ENCODE results near the gene MBD2. TPM values are rescaled to one million over a fixed set of nuclear protein-coding genes. Genes with fewer than 3 reads are reported as not detected.

The MBD2 gene
- polyA plus RNA-seq, 1 donor (not counting 4 experiments of a cell fraction or from before 2014, with no cell fraction given) = 212 TPM

GRCh38 chr18:54119524-54120019, 104.9 kb downstream of the MBD2 start:
- no peaks in the 10 kb centered on the region for H3K4me1 ChIP-seq (ENCODE audit: control insufficient read depth, extremely low read depth, insufficient read depth, low read length)
- no peak overlapping the region for H3K27ac ChIP-seq (ENCODE audit: control insufficient read depth, insufficient read depth, low read length)
- dilution Hi-C loops (cut with MboI; ENCODE audit: extremely low pct_ligation_motif_present, low sequenced_read_pairs) = no loop called here
- no peaks in the 10 kb centered on the region for H3K9me1 ChIP-seq (ENCODE audit: control insufficient read depth, extremely low read depth, insufficient read depth, low read length)
- no peaks in the 10 kb centered on the region for H4K20me1 ChIP-seq (ENCODE audit: control insufficient read depth, extremely low read depth, insufficient read depth, low read length)
- no peaks in the 10 kb centered on the region for H3K79me2 ChIP-seq (ENCODE audit: control insufficient read depth, insufficient read depth, low read length)
- TF ChIP-seq EZH2 (IDR thresholded peaks at IDR 0.05; ENCODE audit: low read length) (no peak), CTCF (optimal IDR thresholded peaks at IDR 0.05 in 1 of 3, IDR thresholded peaks at IDR 0.05 in 1 of 3, conservative IDR thresholded peaks at IDR 0.05 in 1 of 3; ENCODE audit: extremely low read depth in 1 of 3, insufficient read depth in 2 of 3, low read length in 3 of 3) (peak; percentile 53 to 80 (median 63))
- DNase-seq (ENCODE audit: low read depth, low spot score) = no peak
- peak overlapping the region; percentile 72 for H2AFZ ChIP-seq (ENCODE audit: control insufficient read depth, low read length)
- H3K4me2 ChIP-seq (ENCODE audit: control insufficient read depth, extremely low read depth, insufficient read depth, low read depth, low read length) = peak overlapping the region; percentile 30
- H3K36me3 ChIP-seq (ENCODE audit: control insufficient read depth in 2 of 2, extremely low read depth in 1 of 2, insufficient read depth in 2 of 2, low read length in 2 of 2) = no peaks in the 10 kb centered on the region
- H3K4me3 ChIP-seq (ENCODE audit: control insufficient read depth in 2 of 3, extremely low read depth in 1 of 3, insufficient read depth in 2 of 3, low read depth in 1 of 3, low read length in 3 of 3) = no peak overlapping the region
- H3K27me3 ChIP-seq (ENCODE audit: control insufficient read depth, extremely low read depth, insufficient read depth, low read length) = no peaks in the 10 kb centered on the region
- H3K9me3 ChIP-seq (ENCODE audit: control insufficient read depth, low read depth, low read length) = no peaks in the 10 kb centered on the region
- H3K9ac ChIP-seq (ENCODE audit: control insufficient read depth, extremely low read depth, insufficient read depth, low read length) = no peak overlapping the region
- peak; percentile 95 for FAIRE-seq

GRCh38 chr18:54117853-54118773, 106.4 kb downstream of the MBD2 start:
- FAIRE-seq = no peak
- Histone ChIP-seq H4K20me1 (ENCODE audit: control insufficient read depth, extremely low read depth, insufficient read depth, low read length) (no peaks in the 10 kb centered on the region), H3K79me2 (ENCODE audit: control insufficient read depth, insufficient read depth, low read length) (no peaks in the 10 kb centered on the region), H3K27me3 (ENCODE audit: control insufficient read depth, extremely low read depth, insufficient read depth, low read length) (no peaks in the 10 kb centered on the region), H3K4me3 (ENCODE audit: control insufficient read depth in 2 of 3, extremely low read depth in 1 of 3, insufficient read depth in 2 of 3, low read depth in 1 of 3, low read length in 3 of 3) (no peak overlapping the region), H3K9me1 (ENCODE audit: control insufficient read depth, extremely low read depth, insufficient read depth, low read length) (no peaks in the 10 kb centered on the region), H3K4me1 (ENCODE audit: control insufficient read depth, extremely low read depth, insufficient read depth, low read length) (no peaks in the 10 kb centered on the region), H3K36me3 (ENCODE audit: control insufficient read depth in 2 of 2, extremely low read depth in 1 of 2, insufficient read depth in 2 of 2, low read length in 2 of 2) (no peaks in the 10 kb centered on the region), H3K9me3 (ENCODE audit: control insufficient read depth, low read depth, low read length) (no peaks in the 10 kb centered on the region), H3K4me2 (ENCODE audit: control insufficient read depth, extremely low read depth, insufficient read depth, low read depth, low read length) (no peak overlapping the region), H3K27ac (ENCODE audit: control insufficient read depth, insufficient read depth, low read length) (no peak overlapping the region), H2AFZ (ENCODE audit: control insufficient read depth, low read length) (no peak overlapping the region), H3K9ac (ENCODE audit: control insufficient read depth, extremely low read depth, insufficient read depth, low read length) (no peak overlapping the region)
- no peak for DNase-seq (ENCODE audit: low read depth, low spot score)
- dilution Hi-C loops (cut with MboI; ENCODE audit: extremely low pct_ligation_motif_present, low sequenced_read_pairs) = no loop called here
- TF ChIP-seq CTCF (optimal IDR thresholded peaks at IDR 0.05 in 1 of 3, IDR thresholded peaks at IDR 0.05 in 1 of 3, conservative IDR thresholded peaks at IDR 0.05 in 1 of 3; ENCODE audit: extremely low read depth in 1 of 3, insufficient read depth in 2 of 3, low read length in 3 of 3) (no peak), EZH2 (IDR thresholded peaks at IDR 0.05; ENCODE audit: low read length) (no peak)

Data from keratinocyte (primary cell).